ENCODE measurements around the gene TMPRSS6.

Gene TMPRSS6

DNA sequence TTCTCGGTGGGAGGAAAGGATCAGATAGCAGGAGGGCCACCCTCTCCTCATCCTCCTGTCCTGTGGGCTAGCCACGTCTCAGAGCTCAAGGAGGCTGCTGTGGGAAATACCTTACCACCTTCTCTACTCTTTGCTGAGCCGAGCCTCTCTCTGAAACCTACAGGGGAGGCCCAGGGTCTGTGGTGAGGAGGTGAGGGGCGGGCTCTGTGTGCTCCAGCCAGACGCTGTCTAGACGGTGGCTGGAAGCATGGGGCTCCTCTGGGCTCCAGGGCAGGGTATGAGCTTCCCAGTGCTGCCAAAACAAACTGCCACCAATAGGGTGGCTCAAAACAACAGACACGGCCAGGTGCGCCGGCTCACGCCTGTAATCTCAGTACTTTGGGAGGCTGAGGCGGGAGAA, 5.5 kb upstream of the TMPRSS6 start:
- no peak for DNase-seq

DNA sequence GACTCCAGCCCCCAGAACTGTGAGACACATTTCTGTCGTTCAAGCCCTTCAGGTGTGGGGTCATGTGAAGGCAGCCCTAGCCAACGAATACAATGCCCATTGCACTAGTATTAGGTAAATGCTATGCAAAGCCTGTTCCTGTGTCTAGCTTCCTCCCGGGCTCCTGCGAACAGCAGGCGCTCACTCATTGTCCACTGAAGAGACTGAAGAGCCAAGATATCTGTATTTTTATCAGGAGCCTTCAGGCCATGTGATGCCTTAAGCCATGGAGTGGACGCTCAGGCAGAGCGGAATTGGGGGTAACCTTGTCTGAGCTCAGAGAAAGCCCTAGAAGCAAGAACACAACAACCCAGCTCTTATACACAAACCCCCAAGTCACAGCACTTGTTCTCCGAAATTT, 4.2 kb upstream of the TMPRSS6 start:
- no peak for DNase-seq

GRCh38 chr22:37112084-37112728, 2.7 kb upstream of the TMPRSS6 start:
- DNase-seq, result no peak

DNA sequence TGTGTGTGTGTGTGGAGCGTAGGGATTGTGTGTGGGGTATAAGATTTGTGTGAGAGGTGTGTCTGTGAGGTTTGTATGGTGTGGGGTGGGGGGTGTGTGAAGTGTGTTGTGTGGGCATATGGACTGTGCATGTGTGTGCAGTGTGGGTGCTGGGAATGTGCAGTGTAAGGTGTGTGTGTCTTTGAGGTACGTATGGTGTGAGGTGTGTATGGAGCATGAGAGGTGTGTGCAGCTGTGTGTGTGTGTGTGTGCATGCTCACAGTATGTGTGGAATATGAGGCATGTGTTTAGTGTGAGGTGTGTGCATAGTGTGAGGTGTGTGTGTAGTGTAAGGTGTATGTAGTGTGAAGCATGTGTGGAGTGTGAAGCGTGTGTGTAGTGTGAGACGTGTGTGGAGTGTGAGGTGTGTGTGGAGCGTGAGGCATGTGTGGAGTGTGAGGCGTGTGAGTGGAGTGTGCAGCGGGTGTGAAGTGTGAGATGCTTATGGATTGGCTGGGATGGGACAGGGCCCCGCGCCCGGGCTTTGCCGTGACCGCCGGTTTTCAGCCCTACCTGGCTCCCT, 1.7 kb upstream of the TMPRSS6 start:
- DNase-seq, result no peak

DNA sequence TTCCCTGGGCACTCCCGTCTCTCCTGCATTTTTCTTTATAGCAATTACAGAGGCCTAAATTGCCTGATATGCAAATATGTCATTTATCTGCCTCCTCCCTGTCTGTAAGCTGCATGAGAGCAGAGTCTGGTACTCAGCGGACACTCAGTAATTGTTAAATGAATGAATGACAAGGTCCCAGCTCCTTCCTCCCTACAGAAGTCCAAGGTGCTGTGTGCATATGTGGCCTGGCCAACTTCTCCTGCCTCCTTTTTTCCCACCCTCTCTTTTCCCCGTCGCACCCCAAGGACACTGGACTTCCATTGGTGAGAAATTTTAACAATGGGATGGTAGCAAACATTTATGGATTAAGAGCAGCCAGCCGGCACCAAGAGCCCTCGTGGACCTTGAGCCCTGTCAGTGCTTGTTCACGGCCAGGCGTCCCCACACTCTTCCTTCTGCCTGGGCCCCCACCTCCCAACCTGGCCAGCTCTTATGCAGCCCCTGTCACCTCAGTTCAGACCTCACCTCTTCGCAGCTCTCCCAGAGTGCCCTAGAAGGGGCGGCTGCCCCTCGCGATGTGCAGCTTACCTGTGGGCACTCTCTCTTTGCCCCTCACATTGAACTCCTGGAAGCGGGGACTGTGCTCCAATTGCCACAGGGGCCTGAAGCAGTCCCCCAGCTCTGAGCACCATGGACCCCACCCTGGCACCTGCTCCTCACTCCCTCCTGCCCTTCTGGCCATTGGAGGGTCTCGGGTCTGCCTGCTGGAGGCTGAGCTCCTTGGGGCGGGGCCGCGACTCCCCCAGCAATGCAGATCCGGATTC, 1.5 kb downstream of the TMPRSS6 start:
- no peak for DNase-seq

DNA sequence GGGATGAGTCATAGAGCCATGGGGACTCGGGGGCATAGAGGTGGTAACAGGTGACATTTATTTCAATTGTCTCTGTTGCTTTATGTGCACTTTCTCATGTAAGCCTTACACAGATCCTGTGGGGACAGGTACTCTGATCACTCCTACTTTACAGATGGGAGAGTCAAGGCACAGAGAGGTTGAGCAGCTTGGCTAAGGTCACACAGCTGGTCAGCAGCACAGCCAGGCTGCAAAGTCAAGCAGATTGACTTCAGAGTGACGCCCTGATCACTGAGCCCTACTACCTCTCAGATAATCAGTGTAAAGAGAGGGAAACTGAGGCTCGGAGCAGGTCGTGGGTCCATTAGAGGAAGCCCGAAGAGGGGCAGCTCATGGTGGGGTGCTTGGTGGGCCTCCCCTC, 3.5 kb downstream of the TMPRSS6 start:
- no peak for DNase-seq

- DNase-seq, result no peak
These were observed 4.4 kb downstream of the TMPRSS6 start for GRCh38 chr22:37105154-37105553.

- DNase-seq, result no peak
These were observed 5.7 kb downstream of the TMPRSS6 start for GRCh38 chr22:37103656-37104452.

- DNase-seq, result no peak
These were observed 6.4 kb downstream of the TMPRSS6 start for GRCh38 chr22:37103151-37103550.

GRCh38 chr22:37101311-37102066, 8.0 kb downstream of the TMPRSS6 start:
- no peak for DNase-seq

DNA sequence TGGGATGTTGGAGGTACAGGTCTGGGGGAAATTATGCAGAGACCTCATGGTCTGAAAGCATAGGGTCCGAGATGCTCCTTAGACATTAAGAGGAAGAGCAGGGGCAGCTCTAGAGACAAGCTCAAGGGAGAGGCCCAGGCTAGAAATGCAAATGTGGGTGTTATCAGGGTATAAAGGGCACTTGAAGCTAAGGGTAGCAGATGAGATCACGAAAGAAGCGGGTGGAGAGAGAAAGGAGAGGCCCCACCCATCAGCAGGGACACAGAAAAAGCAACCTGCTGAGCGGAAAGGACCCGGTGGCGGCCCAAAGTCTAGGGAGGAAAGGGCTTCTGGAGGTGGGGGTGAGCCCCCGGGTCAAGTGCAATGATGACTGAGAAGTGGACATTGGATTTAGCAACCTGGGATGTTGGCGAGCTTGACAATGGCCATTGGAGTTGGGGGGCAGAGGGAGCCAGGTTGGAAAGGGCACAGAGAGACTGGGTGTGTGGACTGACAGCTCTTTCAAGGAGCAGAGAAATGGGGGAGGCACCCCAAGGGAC, 8.9 kb downstream of the TMPRSS6 start:
- no peak for DNase-seq

- no peak for DNase-seq
These were observed 10.4 kb downstream of the TMPRSS6 start for GRCh38 chr22:37098976-37099591.

DNA sequence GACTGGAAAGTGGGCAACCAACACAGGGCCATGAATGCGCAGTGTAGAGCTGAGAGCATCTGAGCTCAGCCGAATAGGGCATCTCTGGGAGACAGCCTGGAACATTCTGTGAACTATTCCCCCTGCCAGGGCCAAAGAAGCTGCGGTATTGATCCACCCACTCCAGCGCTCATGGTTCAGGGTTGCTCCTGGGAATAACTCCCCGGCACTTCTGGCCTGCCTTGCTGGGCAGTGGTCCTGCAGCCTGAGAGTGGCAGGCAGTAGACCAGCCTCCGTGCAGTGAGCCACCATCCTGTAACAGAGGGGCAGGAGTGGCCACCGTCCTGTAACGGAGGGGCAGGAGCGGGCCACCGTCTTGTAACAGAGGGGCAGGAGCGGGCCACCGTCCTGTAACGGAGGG, 12.2 kb downstream of the TMPRSS6 start:
- DNase-seq, result no peak

DNA sequence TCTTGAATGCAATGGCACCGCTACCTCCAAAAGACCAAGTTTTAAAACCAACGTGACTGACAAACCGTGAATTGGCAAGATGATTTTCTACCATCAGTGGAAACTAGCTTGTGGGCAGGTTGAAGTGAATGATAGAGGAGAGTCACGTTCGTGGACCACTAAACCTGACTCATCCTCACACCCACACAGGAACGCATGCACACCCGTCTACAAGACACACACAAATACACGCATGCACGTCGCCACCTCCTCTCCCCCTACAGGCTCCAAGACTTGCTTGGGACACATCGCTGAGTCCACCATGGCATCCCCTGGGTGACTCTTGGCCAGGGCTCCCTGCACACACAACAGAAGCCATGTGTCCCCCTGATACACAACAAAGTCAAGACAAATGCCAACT, 14.4 kb downstream of the TMPRSS6 start:
- no peak for DNase-seq

- no peak for DNase-seq
These were observed 15.3 kb downstream of the TMPRSS6 start for GRCh38 chr22:37094239-37094638.

GRCh38 chr22:37092997-37093396, 16.5 kb downstream of the TMPRSS6 start:
- no peak for DNase-seq

- no peak for DNase-seq
These were observed 17.5 kb downstream of the TMPRSS6 start for GRCh38 chr22:37091994-37092393.

DNA sequence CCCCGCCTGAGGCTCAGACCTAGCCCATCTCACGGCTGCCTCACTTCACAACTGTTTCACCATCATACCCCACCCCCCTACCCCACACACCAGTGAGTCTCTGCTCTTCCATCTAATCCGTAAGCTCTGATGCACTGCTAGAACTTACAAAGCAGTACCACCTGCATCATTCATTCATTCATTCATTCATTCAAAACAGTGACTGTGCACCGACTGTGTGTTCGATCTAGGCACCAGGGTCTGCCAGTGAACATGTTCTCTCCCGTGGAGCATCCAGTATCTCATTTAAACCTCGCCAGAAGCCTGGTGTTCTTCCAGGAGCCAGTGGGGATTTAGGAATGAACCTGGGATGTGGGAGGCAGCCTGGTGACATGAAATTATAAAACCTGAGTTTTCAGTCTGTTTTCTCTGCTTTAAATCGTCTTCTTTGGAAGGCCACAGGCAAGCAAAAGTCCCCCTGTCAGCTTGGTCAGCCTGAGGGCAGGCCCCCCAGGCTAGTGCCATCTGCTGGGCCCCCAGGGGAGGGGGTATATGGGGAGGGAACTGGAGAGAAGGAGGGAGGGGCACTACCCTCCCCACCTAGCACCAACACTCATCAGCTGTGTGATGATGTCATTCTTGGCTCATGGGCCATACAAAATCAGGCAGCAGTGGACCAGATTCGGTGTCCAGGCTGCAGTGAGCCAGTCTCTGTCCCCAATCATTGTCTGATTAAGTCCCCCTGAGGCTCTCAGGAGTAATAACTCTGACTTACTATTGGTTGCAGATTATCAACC, 18.4 kb downstream of the TMPRSS6 start:
- DNase-seq, result no peak

GRCh38 chr22:37089434-37089833, 20.1 kb downstream of the TMPRSS6 start:
- no peak for DNase-seq

- no peak for DNase-seq
These were observed 20.6 kb downstream of the TMPRSS6 start for GRCh38 chr22:37088750-37089408.
